Calu3 (cell line): ENCODE measurements around the gene APPBP2. TPM values are rescaled to one million over a fixed set of nuclear protein-coding genes. Genes with fewer than 3 reads are reported as not detected.
"Not testable (repeated sequence)": the region's sequence is repeated elsewhere in the genome, so short reads cannot be mapped to it uniquely, and the experiment has no call there.

Experiments used
- BruUV-seq: library from RNA; stranded (reverse); fragments of 400-500 nt; replicated peaks from 2 replicates; lab custom pipeline; 2021; lab: Mats Ljungman, UMichigan
- CTCF ChIA-PET: fragments of 300-600 bp; sonication (Branson Sonifier 250); formaldehyde crosslinking; loops from one replicate; lab custom pipeline; 2022; ENCODE audit warnings: antibody characterized with exemption; lab: Charles Lee
- DNase-seq: peaks from one replicate; pipeline ENCODE4 v3.0.0; 2022
- H3K27ac Mint-ChIP-seq: one replicate; pipeline ENCODE4 v1.8.0; 2022; ENCODE audit warnings: mixed read lengths; ENCODE audit not compliant: unreplicated experiment
- H3K27me3 Mint-ChIP-seq: one replicate; pipeline ENCODE4 v1.8.0; 2022; ENCODE audit warnings: mixed read lengths; ENCODE audit not compliant: unreplicated experiment
- H3K36me3 Mint-ChIP-seq: one replicate; pipeline ENCODE4 v1.8.0; 2022; ENCODE audit warnings: mild to moderate bottlenecking, moderate library complexity, mixed read lengths; ENCODE audit not compliant: insufficient read depth, unreplicated experiment
- H3K4me1 Mint-ChIP-seq: one replicate; pipeline ENCODE4 v1.8.0; 2022; ENCODE audit warnings: mild to moderate bottlenecking, low read depth, mixed read lengths; ENCODE audit not compliant: unreplicated experiment
- H3K4me3 Mint-ChIP-seq: one replicate; pipeline ENCODE4 v1.8.0; 2022; ENCODE audit warnings: mild to moderate bottlenecking, low read depth, moderate library complexity, mixed read lengths; ENCODE audit not compliant: unreplicated experiment
- H3K9me3 Mint-ChIP-seq: one replicate; pipeline ENCODE4 v1.8.0; 2022; ENCODE audit warnings: low read depth, mixed read lengths; ENCODE audit not compliant: unreplicated experiment
- intact Hi-C: fragments of 100-400 bp; cut with micrococcal nuclease; formaldehyde crosslinking; loops from one replicate; pipeline ENCODE4 v1.10.0; 2022; ENCODE audit not compliant: unreplicated experiment
- total RNA-seq: library from RNA; stranded (reverse); gene quantifications from 2 replicates; pipeline ENCODE4 v1.2.3, GENCODE V29; 2022
- TF ChIP-seq, protein P1 (sequence below): fragments of 200-600 bp; IDR thresholded peaks from one replicate; pipeline ENCODE4 v1.8.0; 2022; ENCODE audit warnings: antibody characterized with exemption; ENCODE audit not compliant: unreplicated experiment

The APPBP2 gene
- total RNA-seq, 1 experiment from 2014 or later, result 24.3 TPM

DNA sequence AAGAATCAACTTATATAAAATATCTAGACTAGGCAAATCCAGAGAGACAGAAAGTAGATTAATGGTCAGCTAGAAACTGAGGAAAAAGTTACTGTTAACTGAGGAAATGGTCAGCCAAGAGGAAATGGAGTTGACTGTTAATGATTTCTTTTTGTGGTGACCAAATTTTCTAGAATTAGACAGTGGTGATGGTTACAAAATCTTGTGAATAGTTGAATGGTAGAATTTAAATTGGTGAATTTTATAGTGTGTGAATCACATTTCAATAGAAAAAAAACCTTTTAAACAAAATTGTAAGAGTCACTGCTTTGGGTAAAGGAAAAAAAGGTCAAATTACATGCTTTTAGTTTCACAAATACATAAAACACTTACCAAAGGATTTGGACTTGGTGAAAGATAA is 30.0 kb downstream of the APPBP2 start:
- intact Hi-C loops, result no loop called here
- Mint-ChIP-seq H3K9me3 (no peaks in the 10 kb centered on the region), H3K4me3 (no peak overlapping the region), H3K4me1 (no peaks in the 10 kb centered on the region), H3K36me3 (peaks cover 9% of the 10 kb centered on the region), H3K27ac (no peak overlapping the region), H3K27me3 (no peaks in the 10 kb centered on the region)
- TF ChIP-seq, protein P1, sequence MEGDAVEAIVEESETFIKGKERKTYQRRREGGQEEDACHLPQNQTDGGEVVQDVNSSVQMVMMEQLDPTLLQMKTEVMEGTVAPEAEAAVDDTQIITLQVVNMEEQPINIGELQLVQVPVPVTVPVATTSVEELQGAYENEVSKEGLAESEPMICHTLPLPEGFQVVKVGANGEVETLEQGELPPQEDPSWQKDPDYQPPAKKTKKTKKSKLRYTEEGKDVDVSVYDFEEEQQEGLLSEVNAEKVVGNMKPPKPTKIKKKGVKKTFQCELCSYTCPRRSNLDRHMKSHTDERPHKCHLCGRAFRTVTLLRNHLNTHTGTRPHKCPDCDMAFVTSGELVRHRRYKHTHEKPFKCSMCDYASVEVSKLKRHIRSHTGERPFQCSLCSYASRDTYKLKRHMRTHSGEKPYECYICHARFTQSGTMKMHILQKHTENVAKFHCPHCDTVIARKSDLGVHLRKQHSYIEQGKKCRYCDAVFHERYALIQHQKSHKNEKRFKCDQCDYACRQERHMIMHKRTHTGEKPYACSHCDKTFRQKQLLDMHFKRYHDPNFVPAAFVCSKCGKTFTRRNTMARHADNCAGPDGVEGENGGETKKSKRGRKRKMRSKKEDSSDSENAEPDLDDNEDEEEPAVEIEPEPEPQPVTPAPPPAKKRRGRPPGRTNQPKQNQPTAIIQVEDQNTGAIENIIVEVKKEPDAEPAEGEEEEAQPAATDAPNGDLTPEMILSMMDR, result no peak
- no TSS peak for BruUV-seq
- CTCF ChIA-PET, result no interaction called here
- DNase-seq, result no peak

DNA sequence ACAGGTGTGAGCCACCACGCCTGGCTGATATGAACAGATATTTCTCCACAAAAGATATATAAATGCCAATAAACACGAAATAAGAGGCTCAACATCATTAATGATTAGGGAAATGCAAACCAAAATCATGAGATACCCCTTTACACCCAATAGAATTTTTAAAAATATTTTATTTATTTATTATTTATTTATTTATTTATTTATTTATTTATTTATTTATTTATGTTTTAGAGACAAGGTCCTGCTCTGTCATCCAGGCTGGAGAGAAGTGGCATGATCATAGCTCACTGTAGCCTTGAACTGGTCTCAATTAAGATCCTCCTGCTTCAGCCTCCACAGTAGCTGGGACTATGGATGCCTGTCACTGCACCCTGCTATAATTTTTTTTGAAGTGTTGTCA is 30.8 kb downstream of the APPBP2 start:
- intact Hi-C loops, result no loop called here
- Mint-ChIP-seq H3K27me3 (no peaks in the 10 kb centered on the region), H3K36me3 (peaks cover 9% of the 10 kb centered on the region), H3K4me1 (no peaks in the 10 kb centered on the region), H3K4me3 (no peak overlapping the region), H3K27ac (no peak overlapping the region), H3K9me3 (no peaks in the 10 kb centered on the region)
- TF ChIP-seq, protein P1, result no peak
- CTCF ChIA-PET, result no interaction called here
- BruUV-seq, result no TSS peak
- DNase-seq, result no peak

DNA sequence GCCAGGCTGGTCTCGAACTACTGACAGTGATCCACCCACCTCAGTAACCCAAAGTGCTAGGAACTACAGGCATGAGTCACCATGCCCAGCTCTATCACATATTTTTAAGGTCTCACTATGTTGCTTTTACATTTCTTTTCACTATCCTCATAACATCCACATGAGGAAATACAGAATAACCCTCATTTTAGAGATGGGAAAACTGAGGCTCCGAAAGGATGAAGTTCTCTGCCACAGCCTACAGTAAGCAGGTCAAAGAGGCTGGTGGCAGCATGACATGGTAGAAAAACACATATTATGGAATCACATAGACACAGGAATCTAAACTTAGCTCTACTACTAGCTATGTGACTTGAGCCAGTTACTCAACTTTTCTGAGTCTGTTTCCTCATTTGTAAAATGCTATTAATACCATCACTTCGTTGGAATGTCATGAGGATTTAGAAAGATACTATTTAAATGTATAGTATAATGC is 32.2 kb downstream of the APPBP2 start:
- peaks cover 4% of the 10 kb centered on the region for H3K36me3 Mint-ChIP-seq
- CTCF ChIA-PET, result interaction anchor here (0.7 kb wide), 1 partner anchor 12 kb away, joined by 3 read pairs; no protein-coding TSS in a partner anchor

DNA sequence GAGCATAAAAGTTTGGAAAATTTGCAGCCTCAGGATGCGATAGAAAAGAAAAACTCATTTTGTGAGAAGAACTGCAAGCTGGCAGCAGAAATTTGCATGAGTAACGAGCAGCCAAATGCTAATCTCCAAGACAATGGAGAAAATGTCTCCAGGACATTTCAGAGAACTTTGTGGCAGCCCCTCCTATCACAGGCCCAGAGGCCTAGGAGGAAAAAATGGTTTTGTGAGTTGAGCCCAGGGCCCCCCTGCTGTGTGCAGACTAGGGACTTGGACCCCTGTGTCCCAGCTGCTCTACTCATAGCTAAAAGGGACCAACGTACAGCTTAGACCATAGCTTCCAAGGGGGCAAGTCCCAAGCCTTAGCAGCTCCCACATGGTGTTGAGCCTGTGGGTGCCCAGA is 34.3 kb downstream of the APPBP2 start:
- CTCF ChIA-PET, result no interaction called here
- intact Hi-C loops, result no loop called here
- H3K4me3 Mint-ChIP-seq, result no peak overlapping the region
- peaks cover 4% of the 10 kb centered on the region for H3K36me3 Mint-ChIP-seq
- DNase-seq, result no peak
- TF ChIP-seq, protein P1, result no peak
- no TSS peak for BruUV-seq
- no peaks in the 10 kb centered on the region for H3K4me1 Mint-ChIP-seq
- H3K27ac Mint-ChIP-seq, result no peak overlapping the region
- H3K9me3 Mint-ChIP-seq, result peaks cover 4% of the 10 kb centered on the region
- H3K27me3 Mint-ChIP-seq, result no peaks in the 10 kb centered on the region

More for the DNA sequence above, 32.2 kb downstream of the APPBP2 start:
- Mint-ChIP-seq H3K4me1 (no peaks in the 10 kb centered on the region), H3K9me3 (no peaks in the 10 kb centered on the region), H3K27me3 (no peaks in the 10 kb centered on the region), H3K27ac (no peak overlapping the region), H3K4me3 (no peak overlapping the region)
- intact Hi-C loops, result no loop called here
- BruUV-seq, result no TSS peak
- TF ChIP-seq, protein P1, result no peak
- DNase-seq, result no peak

DNA sequence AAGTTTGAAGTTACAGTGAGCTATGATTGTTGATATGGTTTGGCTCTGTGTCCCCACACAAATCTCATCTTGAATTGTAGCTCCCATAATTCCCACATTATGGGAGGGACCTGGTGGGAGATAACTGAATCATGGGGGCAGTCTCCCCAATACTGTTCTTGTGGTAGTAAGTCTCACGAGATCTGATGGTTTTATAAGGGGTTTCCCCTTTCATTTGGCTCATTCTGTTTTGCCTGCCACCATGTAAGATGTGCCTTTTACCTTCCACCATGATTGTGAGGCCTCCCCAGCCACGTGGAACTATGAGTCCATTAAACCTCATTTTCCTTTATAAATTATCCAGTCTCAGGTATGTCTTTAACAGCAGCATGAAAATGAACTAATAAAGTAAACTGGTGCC is 35.4 kb downstream of the APPBP2 start:
- BruUV-seq, H3K27me3 Mint-ChIP-seq, H3K4me1 Mint-ChIP-seq, H3K27ac Mint-ChIP-seq, H3K36me3 Mint-ChIP-seq, DNase-seq, H3K9me3 Mint-ChIP-seq, H3K4me3 Mint-ChIP-seq, intact Hi-C loops: not testable (repeated sequence)
- CTCF ChIA-PET, result interaction anchor here (0.6 kb wide), 1 partner anchor 72 kb away, joined by 5 read pairs; no protein-coding TSS in a partner anchor
